ENCODE measurements around the gene ECM2. TPM values are rescaled to one million over a fixed set of nuclear protein-coding genes. Genes with fewer than 3 reads are reported as not detected.
A peak's percentile ranks its signal among the peaks of the same experiment; 100 is the strongest.

ECM2 gene
- total RNA-seq, 1 experiment from 2014 or later: not detected

GRCh38 chr9:92534674-92535073 is 1.1 kb downstream of the ECM2 start:
- H2BK20ac ChIP-seq (ENCODE audit: low read depth, low read length, poor library complexity, severe bottlenecking): no peak overlapping the region
- WGBS (ENCODE audit: extremely low coverage, insufficient read length, low lambda C conversion rate): no CpG with 5 or more reads among the region's 1 CpG
- no peak overlapping the region for H4K91ac ChIP-seq (ENCODE audit: insufficient read length, low read depth, low read length)
- H2BK120ac ChIP-seq (ENCODE audit: low read depth, low read length, poor library complexity, severe bottlenecking): no peak overlapping the region
- no peak overlapping the region for H2BK12ac ChIP-seq (ENCODE audit: insufficient read length, low read depth, low read length)
- H2AFZ ChIP-seq (ENCODE audit: low read length): no peak overlapping the region
- Mint-ChIP-seq H3K9me3 (no peaks in the 10 kb centered on the region), H3K4me1 (peaks cover 0 to 13% of the 10 kb centered on the region in 2 experiments; a peak in 2 of 4 replicates), H3K27me3 (ENCODE audit: low read depth) (no peaks in the 10 kb centered on the region), H3K4me3 (no peak overlapping the region), H3K27ac (peak overlapping the region in 1 of 3 experiments; percentile 36; a peak in 2 of 7 replicates), H3K36me3 (ENCODE audit: insufficient read depth in 1 of 3, low read depth in 3 of 3) (no peaks in the 10 kb centered on the region)
- no peaks in the 10 kb centered on the region for H3K79me2 ChIP-seq (ENCODE audit: insufficient read depth, low read length)
- H3K27me3 ChIP-seq (ENCODE audit: insufficient read depth, low read length): no peaks in the 10 kb centered on the region
- no peak overlapping the region for H4K5ac ChIP-seq (ENCODE audit: insufficient read length, low read depth, low read length)
- H3K79me1 ChIP-seq (ENCODE audit: insufficient read depth, low read depth, low read length, poor library complexity, severe bottlenecking): no peaks in the 10 kb centered on the region
- no peak overlapping the region for H2AK5ac ChIP-seq (ENCODE audit: insufficient read length, low read length)
- H3K4ac ChIP-seq (ENCODE audit: low read depth, low read length): no peak overlapping the region
- no peak overlapping the region for H3K9ac ChIP-seq (ENCODE audit: extremely low read depth, insufficient read length, low read length)
- H3K23me2 ChIP-seq (ENCODE audit: insufficient read length, low read depth, low read length, poor library complexity, severe bottlenecking): no peaks in the 10 kb centered on the region
- no peak overlapping the region for H4K8ac ChIP-seq (replicated peaks; ENCODE audit: insufficient read length, low read depth, low read length)
- no peak for TF ChIP-seq CTCF (conservative IDR thresholded peaks at IDR 0.05)
- H3K27ac ChIP-seq (ENCODE audit: insufficient read length, low read depth, low read length): no peak overlapping the region
- no peak overlapping the region for H3K14ac ChIP-seq (ENCODE audit: insufficient read depth, low read length)
- H4K20me1 ChIP-seq (ENCODE audit: control insufficient read depth, insufficient read depth, insufficient read length): no peaks in the 10 kb centered on the region
- no peak overlapping the region for H2BK15ac ChIP-seq (ENCODE audit: low read depth, low read length)
- H3K23ac ChIP-seq (ENCODE audit: insufficient read length, low read depth, low read length): no peak overlapping the region
- no peaks in the 10 kb centered on the region for H3K9me3 ChIP-seq (ENCODE audit: control insufficient read depth, low read depth, low read length)
- no peak for DNase-seq
- no peak overlapping the region for H3K18ac ChIP-seq (ENCODE audit: insufficient read length, low read depth, low read length)
- H3K56ac ChIP-seq (ENCODE audit: insufficient read length, low read depth, low read length): no peak overlapping the region
- no peak overlapping the region for H2BK5ac ChIP-seq (ENCODE audit: insufficient read length, low read length)
- no peak overlapping the region for H3T11ph ChIP-seq (ENCODE audit: low read length)
- H3K4me1 ChIP-seq (ENCODE audit: insufficient read depth, low read length): no peaks in the 10 kb centered on the region
- H3K4me2 ChIP-seq (ENCODE audit: insufficient read depth, insufficient read length, low read length): no peak overlapping the region
